ENCODE measurements around the gene SCN9A. TPM values are rescaled to one million over a fixed set of nuclear protein-coding genes. Genes with fewer than 3 reads are reported as not detected.
A peak's percentile ranks its signal among the peaks of the same experiment; 100 is the strongest.

Gene SCN9A
- total RNA-seq, 2 donors from 2014 or later: 13.4 to 14.4 TPM

DNA sequence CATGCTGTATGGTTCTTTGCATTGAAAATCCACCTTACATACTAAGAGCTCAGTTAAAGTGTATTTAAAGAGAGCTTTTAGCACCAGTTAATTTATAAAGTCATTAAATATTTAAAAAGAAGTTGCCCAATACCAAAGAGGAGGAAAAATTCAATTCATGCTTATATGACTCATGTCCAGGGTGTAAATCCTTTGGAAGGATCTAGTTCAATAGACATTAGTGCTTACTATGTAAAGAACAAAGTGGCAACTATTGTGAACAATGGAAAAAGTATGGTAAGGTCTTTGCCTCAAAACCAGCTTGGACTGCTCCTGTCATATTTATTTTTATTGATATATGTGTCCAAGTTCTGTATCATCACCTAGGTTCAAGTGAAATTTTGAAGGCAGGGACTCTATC is 90.5 kb downstream of the SCN9A start:
- intact Hi-C loops (cut with DNase I, micrococcal nuclease): no loop called here
- DNase-seq (no peak), ATAC-seq (no peak)

DNA sequence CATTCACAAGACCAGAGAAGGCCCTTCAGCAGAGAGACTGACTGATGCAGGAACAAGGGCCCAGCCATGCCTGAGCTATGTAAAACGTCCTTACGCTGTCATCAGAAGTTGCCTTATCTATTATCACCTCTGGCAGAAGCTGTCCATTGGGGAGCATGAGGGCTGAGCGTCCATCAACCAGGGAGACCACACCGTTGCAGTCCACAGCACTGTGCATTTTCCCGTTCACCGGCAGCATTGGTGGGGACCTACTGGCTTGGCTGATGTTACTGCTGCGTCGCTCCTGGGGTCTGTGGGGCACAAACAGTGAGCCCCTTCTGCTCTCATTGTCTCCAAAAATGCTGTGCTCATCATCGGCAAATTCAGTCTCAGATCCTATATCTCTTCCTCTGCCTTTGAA is 91.4 kb downstream of the SCN9A start:
- ATAC-seq: no peak
- no peak for DNase-seq
- intact Hi-C loops (cut with DNase I, micrococcal nuclease): no loop called here

DNA sequence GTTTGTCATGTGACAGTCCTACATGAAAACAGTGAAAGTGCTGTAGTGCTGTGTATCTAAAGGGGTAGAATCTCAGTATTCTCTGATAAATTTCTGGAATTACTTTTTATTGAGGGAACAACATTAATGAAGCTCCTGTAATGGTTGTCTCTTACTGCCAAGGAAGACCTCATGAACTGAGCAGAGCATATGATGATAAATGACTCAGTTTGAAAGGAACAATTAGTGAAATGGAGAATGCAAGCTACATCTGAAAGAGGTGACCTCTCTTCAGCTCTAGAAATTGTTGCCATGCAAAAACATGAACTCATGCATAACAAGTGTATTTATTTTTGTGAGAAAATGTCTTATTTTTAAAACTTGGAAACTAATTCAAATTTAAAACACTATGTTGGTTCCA is 93.6 kb downstream of the SCN9A start:
- ATAC-seq (no peak), DNase-seq (no peak)
- intact Hi-C loops (cut with DNase I, micrococcal nuclease): no loop called here

DNA sequence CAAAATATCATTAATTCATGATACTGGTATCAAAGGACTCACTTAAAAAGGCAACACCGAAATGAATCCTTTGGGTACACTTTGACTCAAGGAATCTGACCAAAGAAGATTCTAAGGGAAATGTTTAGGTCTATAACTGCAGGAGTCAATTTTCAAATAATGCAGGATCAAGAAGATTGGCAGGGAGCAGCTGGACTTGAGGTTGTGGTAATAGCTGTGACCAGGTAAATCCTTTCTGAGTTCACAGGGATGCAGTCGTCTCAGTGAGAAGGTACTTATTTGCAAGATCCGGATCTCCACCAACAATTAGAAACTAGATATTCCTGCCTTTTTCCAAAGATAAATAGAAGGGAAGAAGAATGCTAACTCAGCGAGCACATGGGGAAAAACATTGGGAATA is 96.9 kb downstream of the SCN9A start:
- DNase-seq (no peak), ATAC-seq (no peak)
- intact Hi-C loops (cut with DNase I, micrococcal nuclease): no loop called here

DNA sequence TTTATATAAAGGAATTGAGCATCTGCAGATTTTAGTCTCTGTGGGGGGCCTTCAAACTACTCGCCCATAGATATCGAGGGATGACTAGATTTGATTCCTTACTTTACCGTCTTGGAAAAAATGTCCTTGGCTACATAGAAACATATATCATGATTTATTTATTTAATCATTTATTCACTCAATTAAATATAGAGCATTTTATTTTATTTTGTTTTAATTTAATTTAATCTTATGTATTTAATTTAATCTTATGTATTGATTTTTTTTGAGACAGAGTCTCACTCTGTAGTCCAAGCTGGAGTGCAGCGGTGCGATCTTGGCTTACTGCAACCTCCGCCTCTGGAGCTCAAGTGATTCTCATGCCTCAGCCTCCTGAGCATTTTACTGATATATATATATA is 105.4 kb downstream of the SCN9A start:
- DNase-seq (no peak), ATAC-seq (no peak)
- intact Hi-C loops (cut with DNase I, micrococcal nuclease): no loop called here

DNA sequence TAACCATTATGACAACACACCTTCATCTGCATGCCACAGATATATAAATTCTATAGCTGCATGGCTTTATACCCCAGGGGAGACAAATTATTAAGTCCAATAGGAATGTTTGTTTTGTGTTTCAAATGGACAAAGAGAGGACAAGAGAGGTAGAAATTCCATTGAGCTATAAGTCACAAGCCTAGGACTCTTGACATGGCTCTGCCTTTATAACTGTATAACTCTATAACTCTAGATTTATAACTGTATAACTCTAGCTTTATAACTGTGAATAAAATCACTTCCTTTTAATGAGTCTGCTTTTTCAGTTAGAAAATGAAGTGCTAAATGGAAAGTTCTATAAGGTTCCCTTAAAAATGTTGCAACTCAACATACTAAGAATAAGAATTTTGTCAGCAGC is 106.4 kb downstream of the SCN9A start:
- peak; percentile 85 for ATAC-seq
- intact Hi-C loops (cut with DNase I, micrococcal nuclease): no loop called here
- no peak for DNase-seq

DNA sequence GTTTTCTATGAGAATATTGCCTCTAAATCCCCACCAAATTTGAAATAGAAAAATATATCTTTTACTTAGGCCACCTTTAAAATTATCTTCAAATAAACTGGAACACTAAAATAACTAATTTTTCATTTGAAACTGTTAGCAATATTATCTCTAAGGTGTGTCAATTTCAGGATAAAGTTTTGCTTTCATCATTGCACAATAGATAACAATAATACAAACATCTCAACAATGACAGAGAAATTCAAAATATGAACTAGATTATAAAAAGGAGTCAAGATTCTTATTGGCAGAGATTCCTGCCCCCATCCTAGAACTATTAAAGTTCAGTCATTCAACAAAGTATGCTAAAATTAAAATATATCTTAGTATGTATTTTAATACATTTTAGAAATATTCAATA is 117.9 kb downstream of the SCN9A start:
- no peak for ATAC-seq
- intact Hi-C loops (cut with DNase I, micrococcal nuclease): no loop called here
- DNase-seq: no peak

DNA sequence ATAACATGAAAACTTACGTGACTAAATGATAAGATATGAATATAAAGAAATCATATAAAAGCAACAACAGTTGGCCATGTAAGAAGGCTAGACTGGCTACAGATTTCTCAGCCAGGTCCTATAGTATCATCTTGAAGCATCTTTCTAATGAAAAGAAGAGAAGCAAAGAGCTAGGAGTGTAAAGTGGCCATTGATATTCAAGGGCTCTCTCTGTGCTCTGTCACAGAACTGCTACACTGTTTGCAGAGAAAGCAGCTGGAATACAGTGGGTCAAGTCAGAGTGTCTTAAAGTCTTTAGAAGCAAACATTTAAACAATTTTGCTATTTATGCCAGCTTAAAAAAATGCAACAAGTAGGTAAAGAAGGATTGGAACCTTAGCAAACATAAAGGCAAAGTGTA is 118.8 kb downstream of the SCN9A start:
- ATAC-seq (no peak), DNase-seq (no peak)
- intact Hi-C loops (cut with DNase I, micrococcal nuclease): no loop called here

DNA sequence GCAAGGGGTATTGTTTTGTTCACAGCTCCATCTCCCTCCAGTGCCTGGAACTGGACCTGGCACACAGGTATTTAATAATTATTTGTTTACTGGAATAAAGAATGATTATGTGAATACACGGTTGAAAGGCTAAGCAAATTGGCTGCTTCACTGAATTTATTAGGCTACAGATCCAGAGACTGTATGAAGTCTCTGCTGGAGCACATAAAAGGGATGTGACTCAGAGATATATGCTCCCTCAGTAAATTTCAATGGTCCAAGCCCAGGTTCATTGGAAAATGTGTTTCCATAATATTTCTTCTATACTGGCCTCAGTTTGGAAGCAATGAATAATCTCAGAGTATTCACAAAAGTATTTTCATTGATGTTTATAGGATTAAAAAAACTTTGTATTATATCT is 126.4 kb downstream of the SCN9A start:
- intact Hi-C loops (cut with DNase I, micrococcal nuclease): no loop called here
- ATAC-seq (no peak), DNase-seq (no peak)

DNA sequence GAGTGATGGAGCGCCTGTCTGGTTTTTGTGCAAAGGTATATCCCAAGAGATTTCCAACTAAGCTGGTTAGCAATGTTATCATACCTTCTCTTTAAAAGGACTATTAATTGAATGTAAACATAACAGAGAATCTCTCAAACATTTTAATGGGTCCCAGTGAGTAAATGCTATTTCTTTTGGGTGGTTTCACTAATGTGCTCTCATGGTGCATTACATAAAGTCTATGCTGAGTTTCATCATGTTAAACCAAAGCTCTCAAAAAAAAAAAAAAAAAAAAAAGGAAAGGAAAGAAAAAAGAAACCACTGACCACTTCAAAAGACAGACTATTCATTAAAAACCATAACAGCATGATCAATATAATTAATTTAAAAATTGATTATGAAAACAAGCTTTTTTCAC is 128.8 kb downstream of the SCN9A start:
- no peak for ATAC-seq
- DNase-seq: no peak
- intact Hi-C loops (cut with DNase I, micrococcal nuclease): no loop called here

DNA sequence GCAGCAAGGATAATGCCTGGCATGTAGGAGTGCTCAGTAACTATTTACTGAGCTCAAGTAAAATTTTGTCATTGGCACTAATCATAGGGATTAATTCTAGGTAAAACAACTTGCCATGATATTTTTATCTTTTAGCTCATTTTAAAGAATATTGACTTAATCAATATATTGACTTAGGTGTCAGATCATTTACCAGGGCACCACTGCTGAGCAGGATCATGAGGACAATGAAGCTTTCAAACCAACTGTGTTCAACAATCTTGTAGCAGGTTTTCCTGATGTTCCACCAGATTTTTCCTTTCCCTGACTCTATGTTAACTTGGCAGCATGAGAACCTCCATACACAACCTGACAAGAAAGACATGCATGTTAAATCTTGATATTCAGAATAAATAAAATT is 133.4 kb downstream of the SCN9A start:
- no peak for DNase-seq
- intact Hi-C loops (cut with DNase I, micrococcal nuclease): no loop called here
- ATAC-seq: no peak

DNA sequence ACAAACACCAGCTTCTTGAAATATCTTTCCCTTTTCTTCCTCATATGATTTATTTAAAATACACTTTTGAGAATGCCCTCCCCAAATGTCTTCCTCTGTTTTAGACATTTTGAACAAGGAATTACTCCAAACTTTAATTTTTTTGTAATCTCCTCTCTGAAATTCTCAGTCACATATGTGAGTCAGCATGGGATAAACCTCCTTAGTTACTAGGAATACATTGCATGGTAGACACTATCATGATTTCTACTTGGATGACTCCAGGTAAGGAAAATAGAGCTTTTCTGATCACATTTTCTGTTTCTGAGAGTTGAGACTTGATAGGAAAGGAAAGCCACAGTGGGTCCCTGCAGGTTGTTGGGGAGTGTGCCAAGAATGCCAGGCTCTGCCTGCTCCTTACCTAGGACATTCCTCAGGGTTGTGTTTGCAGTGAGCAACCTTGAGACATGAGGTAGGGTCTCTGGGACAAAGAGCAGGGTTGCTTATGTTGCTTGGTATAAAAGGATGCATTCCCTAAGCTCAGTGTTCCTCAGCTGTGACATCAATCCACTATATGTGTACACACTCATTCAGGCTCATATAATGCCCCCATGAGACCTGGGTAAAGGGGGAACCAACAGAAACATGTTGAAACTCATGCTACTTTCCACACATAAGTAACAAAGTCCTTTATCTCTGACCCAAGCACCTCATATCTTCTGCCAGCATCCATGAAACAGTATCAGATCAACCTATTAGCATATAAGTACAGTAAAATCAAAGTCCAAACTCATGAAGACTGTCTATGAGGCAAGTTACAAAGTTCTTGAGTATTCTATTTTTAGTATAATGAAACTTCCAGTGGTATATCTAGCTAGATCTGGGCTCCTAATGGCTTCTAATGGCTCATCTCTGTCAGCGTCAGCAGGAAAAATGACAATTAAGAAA is 135.1 kb downstream of the SCN9A start:
- intact Hi-C loops (cut with DNase I, micrococcal nuclease): no loop called here
- DNase-seq: no peak

DNA sequence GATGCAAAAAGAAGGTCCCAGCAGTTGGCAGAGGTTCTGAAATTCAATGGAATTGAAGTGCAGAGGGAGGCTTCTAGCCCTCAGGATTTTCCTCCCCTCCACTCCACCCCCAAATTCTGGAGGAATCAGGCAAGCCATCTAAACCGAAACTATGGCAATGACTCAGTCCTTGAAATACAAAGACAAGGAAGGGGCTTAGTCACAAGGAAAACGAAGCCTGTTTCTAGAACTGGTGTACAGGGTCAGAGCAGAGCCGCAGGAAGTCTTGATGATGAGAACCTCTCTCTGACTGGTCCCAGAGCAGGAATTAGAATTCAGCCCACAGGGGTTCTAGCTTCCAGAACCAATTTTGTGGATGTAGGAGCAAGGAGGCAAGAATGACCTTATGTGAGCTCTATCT is 136.2 kb downstream of the SCN9A start:
- ATAC-seq (no peak), DNase-seq (no peak)
- intact Hi-C loops (cut with DNase I, micrococcal nuclease): no loop called here

More for the DNA sequence above, 135.1 kb downstream of the SCN9A start:
- peak; percentile 76 for ATAC-seq

DNA sequence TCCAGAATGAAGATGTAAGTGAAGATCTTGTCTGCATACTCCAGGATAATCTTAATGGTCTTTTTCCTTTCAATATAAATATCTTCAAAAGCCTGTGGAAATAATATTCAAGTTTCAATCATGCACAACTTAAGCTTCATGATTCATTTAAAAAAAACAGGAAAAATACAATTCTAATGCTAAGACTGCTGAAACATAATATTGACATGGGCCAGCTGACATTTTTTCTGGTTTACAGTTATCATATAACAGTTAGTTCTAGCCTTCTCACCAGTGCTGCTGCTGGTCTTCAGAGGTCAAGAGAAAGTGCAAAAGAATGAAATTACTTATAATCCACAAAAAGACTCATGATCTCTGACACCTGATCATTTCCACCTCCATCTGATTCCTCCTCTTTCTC is 137.6 kb downstream of the SCN9A start:
- no peak for ATAC-seq
- intact Hi-C loops (cut with DNase I, micrococcal nuclease): no loop called here

DNA sequence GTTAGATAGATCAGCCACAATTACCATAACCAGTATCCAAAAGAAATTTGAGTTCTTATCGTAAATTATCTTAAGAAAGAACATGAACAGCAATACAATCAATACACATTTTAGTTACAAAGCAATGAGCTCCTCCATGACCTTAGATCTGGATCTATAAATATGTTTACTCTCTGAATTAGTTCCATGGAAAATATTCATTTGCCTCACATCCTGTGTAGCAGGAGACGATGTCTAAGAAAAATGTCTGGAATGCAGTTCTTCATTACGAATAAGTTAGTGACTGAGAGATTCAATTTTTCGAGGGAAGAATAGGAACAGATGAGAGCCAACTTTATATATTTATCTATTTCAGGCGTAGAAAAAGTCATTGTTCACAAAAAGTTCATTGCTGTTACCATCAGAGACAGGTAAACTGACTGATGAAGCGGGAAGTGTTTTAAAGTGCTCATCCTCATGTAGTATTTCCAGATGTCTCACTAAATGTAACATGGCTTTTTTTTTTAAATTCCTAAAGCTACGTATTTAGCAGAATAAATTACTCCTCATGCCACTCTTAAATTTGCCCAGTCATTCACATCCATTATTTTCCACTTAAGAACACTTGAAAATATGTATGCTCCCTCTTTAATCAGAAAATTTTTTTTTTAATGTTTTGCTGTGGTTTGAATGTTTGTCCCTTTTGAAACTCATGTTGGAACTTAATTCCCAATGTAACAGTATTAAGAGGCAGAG is 141.5 kb downstream of the SCN9A start:
- no peak for DNase-seq
- intact Hi-C loops (cut with DNase I, micrococcal nuclease): no loop called here
- ATAC-seq: no peak

More for the DNA sequence above, 137.6 kb downstream of the SCN9A start:
- DNase-seq: no peak

DNA sequence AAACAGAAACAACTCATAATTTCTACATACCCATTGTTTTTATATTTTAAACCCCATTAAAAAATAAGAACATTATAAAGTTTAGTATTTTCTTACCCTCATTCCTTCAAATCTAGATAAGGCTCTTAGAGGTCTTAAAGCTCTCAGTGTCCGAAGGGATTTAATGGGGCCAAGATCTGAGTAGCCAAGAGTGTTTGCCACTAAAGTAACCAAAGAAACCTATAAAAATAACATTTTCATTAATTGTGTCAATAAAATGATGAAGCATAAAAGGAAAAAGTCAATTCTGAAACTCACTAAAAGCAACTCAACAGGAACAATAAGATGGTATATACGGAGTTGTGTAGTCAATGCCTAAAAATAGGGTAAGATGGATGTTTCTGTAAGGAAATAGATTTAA is 142.5 kb downstream of the SCN9A start:
- no peak for DNase-seq
- intact Hi-C loops (cut with DNase I, micrococcal nuclease): no loop called here
- no peak for ATAC-seq

DNA sequence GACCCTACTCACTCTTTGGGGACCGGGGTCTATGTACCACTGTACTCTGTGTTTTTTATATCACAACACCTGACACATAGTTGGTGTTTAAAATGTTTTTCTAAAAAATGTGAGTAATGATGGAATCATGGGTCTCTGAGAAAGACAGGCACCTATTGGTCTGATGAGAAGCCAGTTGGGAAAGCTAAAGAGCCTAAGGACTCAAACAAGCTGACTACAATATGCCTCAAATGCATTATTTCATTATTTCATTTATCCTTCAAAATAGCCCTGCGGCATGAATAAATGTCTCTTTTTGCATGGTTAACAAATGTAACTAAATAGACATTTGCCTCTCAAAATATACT is 145.0 kb downstream of the SCN9A start:
- intact Hi-C loops (cut with DNase I, micrococcal nuclease): no loop called here
- ATAC-seq (no peak), DNase-seq (no peak)

DNA sequence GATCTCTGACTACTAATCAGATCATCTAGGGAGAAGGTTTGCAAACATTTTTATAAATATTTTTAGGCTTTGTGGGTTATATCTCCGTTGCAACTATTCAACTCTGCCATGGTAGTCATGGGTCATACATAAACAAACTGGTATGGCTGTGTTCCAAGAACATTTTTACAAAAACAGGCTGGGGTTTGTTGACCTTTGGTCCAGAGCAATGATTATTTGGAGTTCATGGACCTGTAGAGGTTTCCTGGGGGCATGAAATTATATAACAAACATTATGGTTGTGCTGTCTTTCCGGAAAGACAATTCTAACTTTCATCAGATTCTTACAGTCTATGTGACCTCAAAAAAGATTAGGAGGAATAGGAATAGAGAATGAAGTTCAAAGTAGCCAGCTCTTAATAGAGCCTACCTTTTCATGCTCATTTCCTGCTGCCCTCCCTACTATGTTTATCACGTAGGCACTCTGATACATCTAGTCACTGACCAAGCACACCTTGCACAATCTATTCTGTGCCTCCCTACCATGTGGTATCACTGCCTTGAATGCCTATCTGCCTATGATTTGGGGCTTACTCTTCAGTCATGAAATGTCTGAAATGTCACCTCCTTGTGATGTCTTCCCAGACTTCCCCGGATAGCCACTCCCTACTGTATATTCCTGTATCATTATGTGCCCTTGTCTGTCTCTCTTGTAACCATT is 145.6 kb downstream of the SCN9A start:
- ATAC-seq (peak; percentile 84), DNase-seq (no peak)
- intact Hi-C loops (cut with DNase I, micrococcal nuclease): no loop called here

DNA sequence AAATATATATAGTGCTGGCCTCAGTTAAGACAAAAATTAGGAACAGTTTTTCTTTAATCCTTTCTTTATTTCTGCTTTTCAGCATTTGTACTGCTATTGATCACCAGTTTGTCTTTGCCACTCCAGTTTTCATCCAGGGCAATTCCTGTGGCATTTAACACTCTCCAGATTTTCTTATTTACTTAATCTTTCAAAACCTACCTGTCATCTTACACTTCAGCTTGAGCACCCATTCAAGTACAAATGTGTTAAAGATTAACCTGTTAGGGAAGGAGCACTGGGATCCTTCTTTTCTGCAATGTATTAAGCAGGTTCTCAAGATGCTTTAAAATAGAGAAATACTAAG is 146.1 kb downstream of the SCN9A start:
- peak; percentile 75 for ATAC-seq
- no peak for DNase-seq

DNA sequence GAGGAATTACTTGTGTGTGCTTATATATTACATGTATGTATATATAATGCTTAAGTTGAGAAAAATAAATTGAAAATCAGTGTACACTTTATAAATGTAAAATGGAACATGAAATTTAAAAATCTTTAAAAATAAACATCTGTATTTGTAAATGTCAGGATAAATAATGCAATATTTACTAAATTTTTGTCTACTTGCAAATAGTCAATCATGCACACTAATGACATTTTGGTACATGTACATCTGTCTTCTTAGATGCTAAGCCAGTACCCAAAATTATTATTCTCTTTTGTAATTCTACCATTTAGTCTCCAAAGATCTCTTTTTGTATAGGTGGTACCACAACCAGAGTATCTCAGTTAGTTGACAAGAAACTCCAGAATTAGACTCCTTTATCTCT is 151.5 kb downstream of the SCN9A start:
- no peak for ATAC-seq
- intact Hi-C loops (cut with DNase I, micrococcal nuclease): no loop called here
- no peak for DNase-seq

More for the DNA sequence above, 146.1 kb downstream of the SCN9A start:
- intact Hi-C loops (cut with DNase I, micrococcal nuclease): no loop called here
